Fibroblast of the aortic adventitia (primary cell): Measurements from ENCODE around the gene WFIKKN1. TPM values are rescaled to one million over a fixed set of nuclear protein-coding genes. Genes with fewer than 3 reads are reported as not detected.
A peak's percentile ranks its signal among the peaks of the same experiment; 100 is the strongest.

ENCODE experiments used
- DNase-seq: peaks from one replicate; pipeline ENCODE4 v3.0.0-alpha.2; 2010; ENCODE audit warnings: low read depth
- H3K4me3 ChIP-seq: 2 replicates; pipeline ENCODE4 v1.5.1; 2011; ENCODE audit warnings: low read depth, mild to moderate bottlenecking, control low read depth, low read length, moderate library complexity
- CTCF ChIP-seq: IDR thresholded peaks from 2 replicates; pipeline ENCODE4 v1.5.1; 2011; ENCODE audit warnings: mild to moderate bottlenecking, low read length, control low read depth, inconsistent platforms; ENCODE audit not compliant: insufficient read depth
- total RNA-seq: library from RNA; depleted of rRNA; stranded (reverse); fragments of >200 nt; gene quantifications from 2 replicates; pipeline ENCODE4 v1.2.3, GENCODE V29; 2012; ENCODE audit warnings: low replicate concordance

WFIKKN1 gene
- total RNA-seq, 1 donor, result 0.18 TPM

GRCh38 chr16:644556-644955, 13.8 kb downstream of the WFIKKN1 start:
- no peak overlapping the region for H3K4me3 ChIP-seq
- no peak for DNase-seq
- TF ChIP-seq CTCF, result no peak

GRCh38 chr16:645852-646678, 15.3 kb downstream of the WFIKKN1 start:
- no peak for DNase-seq
- no peak for TF ChIP-seq CTCF
- H3K4me3 ChIP-seq, result no peak overlapping the region

GRCh38 chr16:646679-647172, 15.9 kb downstream of the WFIKKN1 start:
- no peak overlapping the region for H3K4me3 ChIP-seq
- no peak for DNase-seq
- TF ChIP-seq CTCF, result no peak

- TF ChIP-seq CTCF, result no peak
- no peak for DNase-seq
- no peak overlapping the region for H3K4me3 ChIP-seq
Observed at GRCh38 chr16:647173-647902, 16.6 kb downstream of the WFIKKN1 start.

GRCh38 chr16:648071-648780, 17.4 kb downstream of the WFIKKN1 start:
- peak; percentile 46 for TF ChIP-seq CTCF
- H3K4me3 ChIP-seq, result peak overlapping the region; percentile 76
- DNase-seq, result peak; percentile 13

GRCh38 chr16:648781-649589, 18.2 kb downstream of the WFIKKN1 start, which contains the start of gene WDR90:
TSS of gene WDR90 (plus strand) at chr16:649365. CDS start at chr16:649417, 52 bp downstream.
- no peak for TF ChIP-seq CTCF
- peak; percentile 86 for DNase-seq

More at GRCh38 chr16:648781-649589, 18.2 kb downstream of the WFIKKN1 start, which contains the start of gene WDR90:
- H3K4me3 ChIP-seq, result peak within 1 kb of the TSS; percentile 76
